Astrocyte of the spinal cord (primary cell): ENCODE results near the gene TAC4.

Experiments used
- DNase-seq: peaks from one replicate; pipeline ENCODE4 v3.0.0; 2011; ENCODE audit warnings: low read depth, low spot score
- H3K4me3 ChIP-seq: 2 replicates; pipeline ENCODE4 v1.5.1; 2011; ENCODE audit warnings: low read depth, mild to moderate bottlenecking, low read length, moderate library complexity
- CTCF ChIP-seq: IDR thresholded peaks from 2 replicates; pipeline ENCODE4 v1.5.1; 2012; ENCODE audit warnings: low read depth, mild to moderate bottlenecking, low read length, inconsistent platforms
- in situ Hi-C: cut with HindIII; loops from 2 replicates; pipeline ENCODE4 v1.10.0; 2017; ENCODE audit warnings: low sequenced_read_pairs

The TAC4 gene

GRCh38 chr17:49820773-49821172 lies 27.1 kb downstream of the TAC4 start:
- no peak overlapping the region for H3K4me3 ChIP-seq
- TF ChIP-seq CTCF: no peak
- DNase-seq: no peak
- in situ Hi-C loops: no loop called here

- no peak overlapping the region for H3K4me3 ChIP-seq
- no peak for DNase-seq
- in situ Hi-C loops: no loop called here
- TF ChIP-seq CTCF: no peak
These were observed 28.2 kb downstream of the TAC4 start for GRCh38 chr17:49819651-49820050.

- no peak for DNase-seq
- TF ChIP-seq CTCF: no peak
- no peak overlapping the region for H3K4me3 ChIP-seq
- in situ Hi-C loops: no loop called here
These were observed 28.7 kb downstream of the TAC4 start for GRCh38 chr17:49819138-49819537.

GRCh38 chr17:49817993-49818392 lies 29.9 kb downstream of the TAC4 start:
- TF ChIP-seq CTCF: no peak
- in situ Hi-C loops: no loop called here
- H3K4me3 ChIP-seq: no peak overlapping the region
- DNase-seq: no peak

GRCh38 chr17:49815761-49816281 lies 32.0 kb downstream of the TAC4 start:
- H3K4me3 ChIP-seq: no peak overlapping the region

GRCh38 chr17:49814781-49815529 lies 32.9 kb downstream of the TAC4 start:
- TF ChIP-seq CTCF: no peak
- no peak overlapping the region for H3K4me3 ChIP-seq
- in situ Hi-C loops: no loop called here
- DNase-seq: no peak

More at GRCh38 chr17:49815761-49816281, 32.0 kb downstream of the TAC4 start:
- TF ChIP-seq CTCF: no peak
- DNase-seq: no peak
- in situ Hi-C loops: no loop called here
